MM.1S (cell line): ENCODE measurements around the gene ADAM15.

Experiments
- DNase-seq: peaks from one replicate; pipeline ENCODE4 v3.0.0-alpha.2; 2015
- H2AFZ ChIP-seq: fragments of 300-600 bp; sonication (generic); 2 replicates; pipeline ENCODE4 v1.6.0; 2016; ENCODE audit warnings: antibody characterized with exemption, low read length
- H3F3A ChIP-seq: fragments of 300-600 bp; sonication (generic); 2 replicates; pipeline ENCODE4 v1.6.1; 2016; ENCODE audit warnings: mild to moderate bottlenecking, antibody characterized with exemption, low read length, moderate library complexity, mixed read lengths; ENCODE audit not compliant: insufficient read depth
- H3K27ac ChIP-seq: fragments of 300-600 bp; sonication (generic); 2 replicates; pipeline ENCODE4 v1.5.1; 2016; ENCODE audit warnings: mild to moderate bottlenecking, low read length
- H3K27me3 ChIP-seq: fragments of 300-600 bp; sonication (generic); replicated peaks from 2 replicates; pipeline ENCODE4 v1.6.0; 2016; ENCODE audit warnings: low read length; ENCODE audit not compliant: insufficient read depth
- H3K36me3 ChIP-seq: fragments of 300-600 bp; sonication (generic); replicated peaks from 2 replicates; pipeline ENCODE4 v1.6.1; 2016; ENCODE audit warnings: mild to moderate bottlenecking, low read length, mixed read lengths; ENCODE audit not compliant: insufficient read depth
- H3K4me1 ChIP-seq: fragments of 300-600 bp; sonication (generic); 2 replicates; pipeline ENCODE4 v1.6.1; 2016; ENCODE audit warnings: low read length, mixed read lengths
- H3K4me2 ChIP-seq: fragments of 300-600 bp; sonication (generic); 2 replicates; pipeline ENCODE4 v1.6.0; 2016; ENCODE audit warnings: low read depth, low read length
- H3K4me3 ChIP-seq: fragments of 300-600 bp; sonication (generic); 2 replicates; pipeline ENCODE4 v1.5.1; 2016; ENCODE audit warnings: low read length, mixed read lengths
- H3K79me2 ChIP-seq: fragments of 300-600 bp; sonication (generic); 2 replicates; pipeline ENCODE4 v1.6.1; 2016; ENCODE audit warnings: mixed run types, low read length, mixed read lengths
- H3K9ac ChIP-seq: fragments of 300-600 bp; sonication (generic); 2 replicates; pipeline ENCODE4 v1.6.1; 2016; ENCODE audit warnings: low read length, mixed read lengths
- H3K9me2 ChIP-seq: fragments of 300-600 bp; sonication (generic); replicated peaks from 2 replicates; pipeline ENCODE4 v1.6.1; 2016; ENCODE audit warnings: mild to moderate bottlenecking, low read length, mixed read lengths; ENCODE audit not compliant: insufficient read depth
- H3K9me3 ChIP-seq: fragments of 300-600 bp; sonication (generic); replicated peaks from 2 replicates; pipeline ENCODE4 v1.6.1; 2016; ENCODE audit warnings: mild to moderate bottlenecking, low read length, mixed read lengths; ENCODE audit not compliant: insufficient read depth
- H4K20me1 ChIP-seq: fragments of 300-600 bp; sonication (generic); 2 replicates; pipeline ENCODE4 v1.6.1; 2016; ENCODE audit warnings: mild to moderate bottlenecking, low read length, moderate library complexity, mixed read lengths; ENCODE audit not compliant: insufficient read depth
- CTCF ChIP-seq: fragments of 300-600 bp; sonication (generic); IDR thresholded peaks from 2 replicates; pipeline ENCODE4 v1.5.1; 2016; ENCODE audit warnings: antibody characterized with exemption, low read length, mixed read lengths
- EZH2 ChIP-seq: fragments of 300-600 bp; sonication (generic); optimal IDR thresholded peaks from 2 replicates; pipeline ENCODE3; 2017; ENCODE audit warnings: low read depth, mild to moderate bottlenecking, antibody characterized with exemption, low read length, mixed read lengths
- EZH2phosphoT487 ChIP-seq: fragments of 300-600 bp; sonication (generic); IDR thresholded peaks from 2 replicates; pipeline ENCODE4 v1.6.1; 2018; ENCODE audit warnings: antibody characterized with exemption, low read length

The ADAM15 gene

GRCh38 chr1:155040358-155041093 lies 10.6 kb upstream of the ADAM15 start:
- no peaks in the 10 kb centered on the region for H3K9me3 ChIP-seq
- no peak overlapping the region for H3K4me3 ChIP-seq
- no peak overlapping the region for H3K27ac ChIP-seq
- H3K9me2 ChIP-seq: no peaks in the 10 kb centered on the region
- no peaks in the 10 kb centered on the region for H3K36me3 ChIP-seq
- DNase-seq: no peak
- peaks cover 39% of the 10 kb centered on the region for H3K4me1 ChIP-seq
- H3K27me3 ChIP-seq: no peaks in the 10 kb centered on the region
- peaks cover 10% of the 10 kb centered on the region for H3F3A ChIP-seq
- H3K79me2 ChIP-seq: no peaks in the 10 kb centered on the region
- no peak overlapping the region for H3K9ac ChIP-seq
- H4K20me1 ChIP-seq: no peaks in the 10 kb centered on the region
- no peak overlapping the region for H3K4me2 ChIP-seq
- no peak overlapping the region for H2AFZ ChIP-seq
- no peak for TF ChIP-seq EZH2phosphoT487
- no peak for TF ChIP-seq EZH2
- no peak for TF ChIP-seq CTCF

- no peak for TF ChIP-seq CTCF
- no peak for TF ChIP-seq EZH2
- no peak for TF ChIP-seq EZH2phosphoT487
- no peaks in the 10 kb centered on the region for H3K27me3 ChIP-seq
- no peak overlapping the region for H3K9ac ChIP-seq
- no peaks in the 10 kb centered on the region for H3K9me2 ChIP-seq
- no peak overlapping the region for H2AFZ ChIP-seq
- no peaks in the 10 kb centered on the region for H3K79me2 ChIP-seq
- H4K20me1 ChIP-seq: no peaks in the 10 kb centered on the region
- no peaks in the 10 kb centered on the region for H3K36me3 ChIP-seq
- H3K4me1 ChIP-seq: peaks cover 39% of the 10 kb centered on the region
- no peak overlapping the region for H3K4me2 ChIP-seq
- H3K9me3 ChIP-seq: no peaks in the 10 kb centered on the region
- H3K27ac ChIP-seq: no peak overlapping the region
- no peak for DNase-seq
- no peak overlapping the region for H3K4me3 ChIP-seq
- peaks cover 10% of the 10 kb centered on the region for H3F3A ChIP-seq
These were observed 8.3 kb upstream of the ADAM15 start for GRCh38 chr1:155042789-155043188.

GRCh38 chr1:155043301-155043702 lies 7.8 kb upstream of the ADAM15 start:
- Histone ChIP-seq H3K9ac (no peak overlapping the region), H3K9me2 (no peaks in the 10 kb centered on the region), H2AFZ (peak overlapping the region; percentile 75), H3K36me3 (no peaks in the 10 kb centered on the region), H3K79me2 (no peaks in the 10 kb centered on the region), H3K4me1 (peaks cover 36% of the 10 kb centered on the region), H3F3A (peaks cover 10% of the 10 kb centered on the region), H3K4me3 (no peak overlapping the region), H3K4me2 (peak overlapping the region; percentile 64), H3K27me3 (no peaks in the 10 kb centered on the region), H4K20me1 (no peaks in the 10 kb centered on the region), H3K27ac (no peak overlapping the region), H3K9me3 (no peaks in the 10 kb centered on the region)
- TF ChIP-seq CTCF: no peak
- TF ChIP-seq EZH2: no peak
- no peak for TF ChIP-seq EZH2phosphoT487
- DNase-seq: no peak
